LNCaP clone FGC (cell line): ENCODE data around the gene MAST4.

ENCODE experiments used
- DNase-seq: peaks from one replicate; pipeline ENCODE4 v3.0.0-alpha.2; 2011; ENCODE audit warnings: low read depth
- H3K4me3 ChIP-seq: 2 replicates; pipeline ENCODE4 v1.5.1; 2011; ENCODE audit warnings: mild to moderate bottlenecking, low read depth, low read length, control low read depth
- TF ChIP-seq, protein P1 (sequence below): IDR thresholded peaks from 2 replicates; pipeline ENCODE4 v1.5.1; 2012; ENCODE audit warnings: mild to moderate bottlenecking; ENCODE audit not compliant: control insufficient read depth, insufficient read depth; ENCODE audit errors: extremely low read depth

Gene MAST4

DNA sequence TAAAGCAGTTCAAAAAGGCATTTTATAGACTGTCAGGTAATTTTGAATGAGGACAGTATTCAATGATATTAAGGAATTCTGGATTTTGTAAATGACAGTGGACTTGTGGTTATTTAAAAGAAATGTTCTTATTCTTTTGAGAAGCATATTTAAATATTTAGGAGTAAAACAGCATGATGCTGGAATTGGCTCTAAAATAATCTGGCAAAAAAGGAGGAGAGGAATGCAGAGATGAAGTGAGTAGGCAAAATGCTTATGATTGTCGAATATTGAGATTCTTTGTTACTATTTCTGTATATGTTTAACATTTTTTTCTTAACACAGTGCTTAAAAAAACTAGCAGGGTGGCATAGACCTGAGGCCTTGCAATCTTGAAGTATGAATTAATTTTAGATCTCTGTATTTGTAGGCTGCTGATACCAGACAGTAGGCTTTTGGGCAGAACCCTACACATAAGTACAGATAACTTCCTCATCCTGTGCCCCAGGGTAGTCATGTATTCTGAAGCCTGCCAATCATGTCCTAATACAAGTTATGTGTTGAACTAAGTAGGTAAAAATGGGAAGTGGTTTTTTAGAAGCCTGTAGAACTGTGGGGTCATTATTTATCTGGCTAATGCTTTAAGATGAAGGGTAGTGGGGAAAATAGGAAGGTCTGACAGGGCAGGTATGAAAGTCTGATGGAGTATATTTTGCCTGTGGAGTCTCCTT is 591.0 kb downstream of the MAST4 start:
- H3K4me3 ChIP-seq: no peak overlapping the region

DNA sequence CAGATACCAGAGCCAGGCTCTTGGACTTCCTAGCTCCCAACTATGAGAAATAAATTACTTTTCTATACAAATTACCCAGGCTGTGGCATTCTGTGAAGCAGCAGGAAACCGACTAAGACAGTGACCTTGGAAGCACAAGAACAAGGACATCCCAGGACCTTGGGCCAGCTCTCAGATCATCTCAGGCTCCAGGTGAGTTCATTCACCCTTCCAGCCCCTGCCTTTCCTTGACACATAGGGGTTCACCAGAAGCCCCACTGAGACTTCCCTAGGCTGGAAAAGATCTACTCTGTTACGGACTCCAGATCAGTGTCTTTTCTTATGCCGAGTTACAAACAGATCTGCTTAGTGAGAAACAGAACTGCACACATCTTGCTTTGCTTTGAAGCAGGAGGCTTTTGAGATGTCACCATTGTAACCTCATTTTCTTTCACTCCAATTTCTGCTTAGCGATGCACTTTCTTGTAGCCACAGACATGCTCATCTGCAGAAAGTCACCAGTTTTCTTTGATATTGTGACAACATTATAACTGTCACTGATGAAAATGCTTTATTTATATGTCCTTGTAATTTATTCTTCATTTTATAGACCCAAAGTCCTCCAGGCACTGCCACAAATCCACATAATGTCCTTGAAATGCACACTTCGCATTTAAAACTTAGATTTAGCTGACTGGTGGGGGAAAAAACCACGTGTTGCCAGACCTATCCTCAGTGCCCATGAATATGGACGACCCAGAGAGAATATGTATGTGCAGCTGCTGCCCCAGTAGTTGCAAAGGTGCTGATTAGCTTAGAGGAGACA is 592.3 kb downstream of the MAST4 start:
- TF ChIP-seq, protein P1, sequence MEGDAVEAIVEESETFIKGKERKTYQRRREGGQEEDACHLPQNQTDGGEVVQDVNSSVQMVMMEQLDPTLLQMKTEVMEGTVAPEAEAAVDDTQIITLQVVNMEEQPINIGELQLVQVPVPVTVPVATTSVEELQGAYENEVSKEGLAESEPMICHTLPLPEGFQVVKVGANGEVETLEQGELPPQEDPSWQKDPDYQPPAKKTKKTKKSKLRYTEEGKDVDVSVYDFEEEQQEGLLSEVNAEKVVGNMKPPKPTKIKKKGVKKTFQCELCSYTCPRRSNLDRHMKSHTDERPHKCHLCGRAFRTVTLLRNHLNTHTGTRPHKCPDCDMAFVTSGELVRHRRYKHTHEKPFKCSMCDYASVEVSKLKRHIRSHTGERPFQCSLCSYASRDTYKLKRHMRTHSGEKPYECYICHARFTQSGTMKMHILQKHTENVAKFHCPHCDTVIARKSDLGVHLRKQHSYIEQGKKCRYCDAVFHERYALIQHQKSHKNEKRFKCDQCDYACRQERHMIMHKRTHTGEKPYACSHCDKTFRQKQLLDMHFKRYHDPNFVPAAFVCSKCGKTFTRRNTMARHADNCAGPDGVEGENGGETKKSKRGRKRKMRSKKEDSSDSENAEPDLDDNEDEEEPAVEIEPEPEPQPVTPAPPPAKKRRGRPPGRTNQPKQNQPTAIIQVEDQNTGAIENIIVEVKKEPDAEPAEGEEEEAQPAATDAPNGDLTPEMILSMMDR: no peak
- H3K4me3 ChIP-seq: no peak overlapping the region

More for the DNA sequence above, 591.0 kb downstream of the MAST4 start:
- TF ChIP-seq, protein P1: no peak
- DNase-seq: no peak

DNA sequence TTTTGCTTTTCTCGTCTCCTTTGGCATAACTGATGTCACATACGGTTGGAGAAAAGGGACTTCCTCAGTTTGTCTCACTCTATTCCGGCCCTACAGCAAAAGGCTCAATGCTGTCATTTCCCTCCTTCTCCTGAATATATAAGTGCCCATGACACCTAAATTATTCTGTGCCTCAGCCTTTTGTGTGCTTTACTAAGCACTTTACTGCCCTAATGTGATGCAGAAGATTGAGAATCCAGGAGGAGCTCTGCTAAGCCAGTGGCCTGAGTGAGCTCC is 592.8 kb downstream of the MAST4 start:
- no peak overlapping the region for H3K4me3 ChIP-seq
- DNase-seq: no peak
- TF ChIP-seq, protein P1: no peak

More for the DNA sequence above, 592.3 kb downstream of the MAST4 start:
- DNase-seq: no peak

DNA sequence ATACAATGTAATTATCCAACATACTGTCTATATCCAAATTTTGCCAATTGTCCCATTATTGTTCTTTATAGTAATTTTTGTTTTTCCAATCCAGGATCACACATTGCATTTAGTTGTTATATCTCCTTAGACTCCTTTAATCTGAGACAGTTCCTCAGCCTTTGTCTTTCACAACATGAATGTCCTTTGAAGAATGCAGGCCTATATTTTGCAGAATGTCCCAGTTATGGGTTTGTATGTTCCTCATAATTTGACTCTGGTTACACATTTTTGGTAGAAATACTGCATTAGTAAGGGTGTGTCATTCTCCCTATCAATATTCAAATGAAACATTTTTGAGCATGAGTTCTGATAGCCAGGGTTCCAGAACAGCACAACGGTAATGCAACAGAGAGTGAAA is 593.7 kb downstream of the MAST4 start:
- H3K4me3 ChIP-seq: no peak overlapping the region
- TF ChIP-seq, protein P1: no peak
- no peak for DNase-seq

DNA sequence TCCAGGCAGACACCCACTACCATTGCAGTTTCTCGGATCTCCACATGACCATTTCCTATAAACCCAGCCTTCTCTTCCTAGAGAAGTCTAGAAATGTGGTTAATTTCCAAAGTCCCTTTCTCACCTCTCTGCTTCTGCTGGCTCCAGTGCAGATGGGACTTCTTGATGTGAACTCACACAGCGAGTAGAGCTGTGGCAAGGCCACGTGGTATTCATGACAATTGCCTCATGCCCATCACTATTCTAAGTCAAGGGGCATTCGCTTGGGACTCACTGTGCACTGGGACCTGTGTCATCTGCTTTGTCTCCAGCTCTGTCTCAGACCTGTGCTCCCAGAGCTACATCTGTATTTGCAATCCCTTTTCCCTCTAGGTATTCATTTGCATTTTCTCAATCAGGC is 594.2 kb downstream of the MAST4 start:
- TF ChIP-seq, protein P1: no peak

DNA sequence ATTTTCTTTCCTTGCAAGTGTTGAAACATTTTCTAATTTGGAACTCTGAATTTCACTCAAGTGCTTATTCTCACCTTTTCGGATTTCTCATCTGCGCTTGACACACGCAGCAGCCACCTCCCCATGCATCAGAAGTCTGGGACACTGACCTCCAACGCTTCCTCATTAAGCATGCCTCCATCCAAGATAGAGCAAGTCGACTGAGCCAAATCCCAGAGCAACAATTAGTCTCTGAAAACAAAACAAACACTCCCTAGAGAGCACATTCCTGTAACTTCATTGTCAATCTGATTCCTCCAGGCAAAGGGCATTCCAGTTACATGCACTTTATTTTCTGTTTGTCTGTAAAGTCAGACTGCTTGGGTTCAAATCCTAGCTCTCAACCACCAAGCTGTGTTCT is 594.7 kb downstream of the MAST4 start:
- TF ChIP-seq, protein P1: no peak
- no peak for DNase-seq
- no peak overlapping the region for H3K4me3 ChIP-seq

More for the DNA sequence above, 594.2 kb downstream of the MAST4 start:
- DNase-seq: no peak
- H3K4me3 ChIP-seq: no peak overlapping the region
